ENCODE data around the gene CREBL2. TPM values are rescaled to one million over a fixed set of nuclear protein-coding genes. Genes with fewer than 3 reads are reported as not detected.

The CREBL2 gene
- total and polyA plus RNA-seq, 2 of the 13 experiments (the other 11 are each of a cell fraction or from before 2014, with no cell fraction given) = 6.9 to 8.4 TPM

GRCh38 chr12:12611512-12612306 is at the start of gene CREBL2 (continued):
- TF ChIP-seq HMG20A (CRISPR knock-in tag; IDR thresholded peaks at IDR 0.05; ENCODE audit: borderline replicate concordance) (peak; percentile 45; the same call in 1 of the 2 replicates), ZNF629 (CRISPR knock-in tag; conservative IDR thresholded peaks at IDR 0.05) (0 out of 2 replicates have a peak, but pooled peaks have one; percentile 24), NCOA5 (CRISPR knock-in tag; IDR thresholded peaks at IDR 0.05) (no peak), ZNF781 (CRISPR knock-in tag; IDR thresholded peaks at IDR 0.05; ENCODE audit: borderline replicate concordance, not compliant biosample characterization) (no peak), FOXP1 (IDR thresholded peaks at IDR 0.05) (0 out of 2 replicates have a peak, but pooled peaks have one; percentile 12), FOXP1 (CRISPR knock-in tag; IDR thresholded peaks at IDR 0.05) (peak; percentile 89), CBX5 (CRISPR knock-in tag; IDR thresholded peaks at IDR 0.05; ENCODE audit: borderline replicate concordance) (peak; percentile 76; the same call in 1 of the 2 replicates), NFATC3 (CRISPR knock-in tag; IDR thresholded peaks at IDR 0.05) (no peak), MIER3 (CRISPR knock-in tag; IDR thresholded peaks at IDR 0.05; ENCODE audit: borderline replicate concordance) (peak; percentile 87; the same call in 1 of the 2 replicates), DNMT1 (CRISPR knock-in tag; IDR thresholded peaks at IDR 0.05) (peak; percentile 45; the same call in 1 of the 2 replicates), ZNF770 (CRISPR knock-in tag; IDR thresholded peaks at IDR 0.05) (peak; percentile 63), NCOR1 (IDR thresholded peaks at IDR 0.05; ENCODE audit: borderline replicate concordance, low read length) (peak; percentile 66; the same call in 1 of the 2 replicates), MTA3 (CRISPR knock-in tag; IDR thresholded peaks at IDR 0.05) (no peak), CREBL2 (CRISPR knock-in tag; IDR thresholded peaks at IDR 0.05; ENCODE audit: borderline replicate concordance) (no peak), DBP (CRISPR knock-in tag; IDR thresholded peaks at IDR 0.05; ENCODE audit: not compliant biosample characterization) (no peak), KDM1A (CRISPR knock-in tag; IDR thresholded peaks at IDR 0.05) (no peak), SALL2 (CRISPR knock-in tag; IDR thresholded peaks at IDR 0.05) (no peak), ZNF343 (CRISPR knock-in tag; IDR thresholded peaks at IDR 0.05) (peak; percentile 82; the same call in 1 of the 2 replicates), MEIS1 (CRISPR knock-in tag; IDR thresholded peaks at IDR 0.05; ENCODE audit: borderline replicate concordance) (peak; percentile 69; the same call in 1 of the 2 replicates), ZNF644 (CRISPR knock-in tag; IDR thresholded peaks at IDR 0.05; ENCODE audit: low read depth) (0 out of 2 replicates have a peak, but pooled peaks have one; percentile 28), GTF2F1 (IDR thresholded peaks at IDR 0.05; ENCODE audit: low read length) (no peak), ZNF574 (CRISPR knock-in tag; IDR thresholded peaks at IDR 0.05) (peak; percentile 93)

All from HepG2 (cell line).